Keratinocyte (primary cell): ENCODE measurements around the gene TSPAN18. TPM values are rescaled to one million over a fixed set of nuclear protein-coding genes. Genes with fewer than 3 reads are reported as not detected.

Experiments
- DNase-seq: peaks from one replicate; pipeline ENCODE4 v3.0.0-alpha.2; 2011; ENCODE audit warnings: low read depth, missing footprints, low spot score
- FAIRE-seq: peaks from 2 replicates; lab custom pipeline; 2011; peaks lifted over from hg19 to GRCh38; lab: Jason Lieb, UNC
- H2AFZ ChIP-seq: 2 replicates; pipeline ENCODE4 v1.6.0; 2012; ENCODE audit warnings: low read length, control low read depth, inconsistent platforms; ENCODE audit not compliant: control insufficient read depth
- H3K27ac ChIP-seq: 2 replicates; pipeline ENCODE4 v1.5.1; 2011; ENCODE audit warnings: low read length; ENCODE audit not compliant: control insufficient read depth, insufficient read depth
- H3K27me3 ChIP-seq: 3 replicates; pipeline ENCODE4 v1.6.0; 2011; ENCODE audit warnings: low read length; ENCODE audit not compliant: control insufficient read depth, insufficient read depth; ENCODE audit errors: extremely low read depth
- H3K36me3 ChIP-seq, 2 experiments: 2 replicates in 1 of 2; 3 replicates in 1 of 2; pipeline ENCODE4 v1.5.1; 2011; ENCODE audit warnings: low read length in 2 of 2, mild to moderate bottlenecking in 1 of 2; ENCODE audit not compliant: control insufficient read depth in 2 of 2, insufficient read depth in 2 of 2; ENCODE audit errors: extremely low read depth in 1 of 2
- H3K4me1 ChIP-seq: 3 replicates; pipeline ENCODE4 v1.5.1; 2011; ENCODE audit warnings: low read length; ENCODE audit not compliant: control insufficient read depth, insufficient read depth; ENCODE audit errors: extremely low read depth
- H3K4me2 ChIP-seq: 3 replicates; pipeline ENCODE4 v1.6.0; 2011; ENCODE audit warnings: low read depth, low read length; ENCODE audit not compliant: control insufficient read depth, insufficient read depth; ENCODE audit errors: extremely low read depth
- H3K4me3 ChIP-seq, 3 experiments: fragments of 200-600 bp in 1 of 3; sonication (generic) in 1 of 3; 2 replicates in 2 of 3; 3 replicates in 1 of 3; pipeline ENCODE4 v1.5.1; 2011 to 2016; ENCODE audit warnings: low read length in 3 of 3, mild to moderate bottlenecking in 3 of 3, control low read depth in 2 of 3, inconsistent platforms in 1 of 3, low read depth in 1 of 3, mixed read lengths in 1 of 3, mixed run types in 1 of 3, moderate library complexity in 1 of 3; ENCODE audit not compliant: control insufficient read depth in 2 of 3, insufficient read depth in 2 of 3; ENCODE audit errors: extremely low read depth in 1 of 3
- H3K79me2 ChIP-seq: 2 replicates; pipeline ENCODE4 v1.6.0; 2012; ENCODE audit warnings: low read length; ENCODE audit not compliant: control insufficient read depth, insufficient read depth
- H3K9ac ChIP-seq: 3 replicates; pipeline ENCODE4 v1.6.0; 2011; ENCODE audit warnings: low read length; ENCODE audit not compliant: control insufficient read depth, insufficient read depth; ENCODE audit errors: extremely low read depth
- H3K9me1 ChIP-seq: 3 replicates; pipeline ENCODE4 v1.6.0; 2011; ENCODE audit warnings: low read length; ENCODE audit not compliant: control insufficient read depth, insufficient read depth; ENCODE audit errors: extremely low read depth
- H3K9me3 ChIP-seq: 2 replicates; pipeline ENCODE4 v1.5.1; 2012; ENCODE audit warnings: low read depth, low read length; ENCODE audit not compliant: control insufficient read depth
- H4K20me1 ChIP-seq: 3 replicates; pipeline ENCODE4 v1.6.0; 2011; ENCODE audit warnings: low read length; ENCODE audit not compliant: control insufficient read depth, insufficient read depth; ENCODE audit errors: extremely low read depth
- EZH2 ChIP-seq: IDR thresholded peaks from one replicate; pipeline ENCODE4 v1.6.1; 2012; ENCODE audit warnings: inconsistent platforms, mild to moderate bottlenecking, low read length, moderate library complexity
- dilution Hi-C: fragments of 300-500 bp; cut with MboI; formaldehyde crosslinking; loops from one replicate; pipeline ENCODE4 v1.7.0; 2020; ENCODE audit warnings: low sequenced_read_pairs; ENCODE audit not compliant: extremely low pct_ligation_motif_present
- polyA plus RNA-seq, 5 experiments: library from polyadenylated mRNA; depleted of rRNA in 3 of 5; stranded (reverse) in 3 of 5; stranded (forward) in 1 of 5; unstranded in 1 of 5; fragments of >200 nt; gene quantifications; 1 replicate in 1 of 5; 2 replicates in 3 of 5; 3 replicates in 1 of 5; pipeline versions ENCODE4 v1.2.1 to v1.2.3, GENCODE V29; 2011 to 2012; ENCODE audit warnings: missing spikeins in 2 of 5, low read depth in 1 of 5, low replicate concordance in 1 of 5
- TF ChIP-seq, protein P1 (sequence below), 3 experiments: IDR thresholded peaks in 1 of 3; conservative IDR thresholded peaks in 1 of 3; optimal IDR thresholded peaks in 1 of 3; 2 replicates in 2 of 3; 3 replicates in 1 of 3; pipeline versions ENCODE3 to v1.5.1; 2011; ENCODE audit warnings: low read length in 3 of 3, mild to moderate bottlenecking in 3 of 3, moderate library complexity in 2 of 3, control low read depth in 1 of 3, inconsistent platforms in 1 of 3; ENCODE audit not compliant: insufficient read depth in 2 of 3; ENCODE audit errors: extremely low read depth in 1 of 3

TSPAN18 gene
- polyA plus RNA-seq, 1 donor (not counting 4 experiments of a cell fraction or from before 2014, with no cell fraction given): not detected

- H3K9me3 ChIP-seq: no peaks in the 10 kb centered on the region
- H3K27me3 ChIP-seq: peaks cover 5% of the 10 kb centered on the region
- no peak overlapping the region for H3K4me3 ChIP-seq
- no peaks in the 10 kb centered on the region for H4K20me1 ChIP-seq
- DNase-seq (no peak), FAIRE-seq (no peak)
- H3K4me2 ChIP-seq: no peak overlapping the region
- TF ChIP-seq, protein P1, sequence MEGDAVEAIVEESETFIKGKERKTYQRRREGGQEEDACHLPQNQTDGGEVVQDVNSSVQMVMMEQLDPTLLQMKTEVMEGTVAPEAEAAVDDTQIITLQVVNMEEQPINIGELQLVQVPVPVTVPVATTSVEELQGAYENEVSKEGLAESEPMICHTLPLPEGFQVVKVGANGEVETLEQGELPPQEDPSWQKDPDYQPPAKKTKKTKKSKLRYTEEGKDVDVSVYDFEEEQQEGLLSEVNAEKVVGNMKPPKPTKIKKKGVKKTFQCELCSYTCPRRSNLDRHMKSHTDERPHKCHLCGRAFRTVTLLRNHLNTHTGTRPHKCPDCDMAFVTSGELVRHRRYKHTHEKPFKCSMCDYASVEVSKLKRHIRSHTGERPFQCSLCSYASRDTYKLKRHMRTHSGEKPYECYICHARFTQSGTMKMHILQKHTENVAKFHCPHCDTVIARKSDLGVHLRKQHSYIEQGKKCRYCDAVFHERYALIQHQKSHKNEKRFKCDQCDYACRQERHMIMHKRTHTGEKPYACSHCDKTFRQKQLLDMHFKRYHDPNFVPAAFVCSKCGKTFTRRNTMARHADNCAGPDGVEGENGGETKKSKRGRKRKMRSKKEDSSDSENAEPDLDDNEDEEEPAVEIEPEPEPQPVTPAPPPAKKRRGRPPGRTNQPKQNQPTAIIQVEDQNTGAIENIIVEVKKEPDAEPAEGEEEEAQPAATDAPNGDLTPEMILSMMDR (optimal IDR thresholded peaks at IDR 0.05 in 1 of 3, IDR thresholded peaks at IDR 0.05 in 1 of 3, conservative IDR thresholded peaks at IDR 0.05 in 1 of 3; ENCODE audit: extremely low read depth in 1 of 3, insufficient read depth in 2 of 3, low read length in 3 of 3): no peak
- no peak for TF ChIP-seq EZH2
- H3K27ac ChIP-seq: no peak overlapping the region
- no peak overlapping the region for H3K9ac ChIP-seq
- H3K9me1 ChIP-seq: no peaks in the 10 kb centered on the region
- no peaks in the 10 kb centered on the region for H3K79me2 ChIP-seq
- H3K36me3 ChIP-seq: no peaks in the 10 kb centered on the region
- H3K4me1 ChIP-seq: no peaks in the 10 kb centered on the region
- dilution Hi-C loops: no loop called here
- no peak overlapping the region for H2AFZ ChIP-seq
Observed at GRCh38 chr11:44763121-44763820, 36.5 kb downstream of the TSPAN18 start.

GRCh38 chr11:44764583-44764982 is 37.8 kb downstream of the TSPAN18 start:
- no peaks in the 10 kb centered on the region for H3K9me3 ChIP-seq
- TF ChIP-seq, protein P1 (optimal IDR thresholded peaks at IDR 0.05 in 1 of 3, IDR thresholded peaks at IDR 0.05 in 1 of 3, conservative IDR thresholded peaks at IDR 0.05 in 1 of 3; ENCODE audit: extremely low read depth in 1 of 3, insufficient read depth in 2 of 3, low read length in 3 of 3): no peak
- TF ChIP-seq EZH2: no peak
- dilution Hi-C loops: no loop called here
- H3K27ac ChIP-seq: no peak overlapping the region
- H3K27me3 ChIP-seq: peaks cover 5% of the 10 kb centered on the region
- no peaks in the 10 kb centered on the region for H4K20me1 ChIP-seq
- H3K79me2 ChIP-seq: no peaks in the 10 kb centered on the region
- H3K4me1 ChIP-seq: no peaks in the 10 kb centered on the region
- H3K4me3 ChIP-seq: no peak overlapping the region
- DNase-seq (no peak), FAIRE-seq (no peak)
- no peak overlapping the region for H2AFZ ChIP-seq
- no peak overlapping the region for H3K4me2 ChIP-seq
- no peaks in the 10 kb centered on the region for H3K9me1 ChIP-seq
- H3K36me3 ChIP-seq: no peaks in the 10 kb centered on the region
- H3K9ac ChIP-seq: no peak overlapping the region
